Activated CD8-positive, alpha-beta T cell treated with anti-CD3 and anti-CD28 coated beads for 36 hours (primary cell): ENCODE data around the gene IFNA21. TPM values are rescaled to one million over a fixed set of nuclear protein-coding genes. Genes with fewer than 3 reads are reported as not detected.
"Not testable (repeated sequence)": the region's sequence is repeated elsewhere in the genome, so short reads cannot be mapped to it uniquely, and the experiment has no call there.

ENCODE experiments used
- ATAC-seq: fragments of 200-7000 bp; cut with Tn5 transposase; one replicate; pipeline ENCODE4 v1.10.0; 2021; ENCODE audit warnings: mild to moderate bottlenecking, moderate library complexity
- CTCF ChIA-PET: fragments of 350-600 bp; sonication (Branson Sonifier 250); formaldehyde crosslinking; loops from one replicate; lab custom pipeline; 2021; ENCODE audit warnings: antibody characterized with exemption; lab: Charles Lee
- POLR2A ChIA-PET: fragments of 350-600 bp; sonication (Branson Sonifier 250); formaldehyde crosslinking; loops from one replicate; lab custom pipeline; 2021; ENCODE audit warnings: antibody characterized with exemption; lab: Charles Lee
- DNase-seq: peaks from one replicate; pipeline ENCODE4 v3.0.0-alpha.2; 2020
- H3K27ac Mint-ChIP-seq: one replicate; pipeline ENCODE4 v1.8.0; 2021; ENCODE audit warnings: mild to moderate bottlenecking, mixed read lengths
- H3K27me3 Mint-ChIP-seq: one replicate; pipeline ENCODE4 v1.8.0; 2021; ENCODE audit warnings: mixed read lengths
- H3K36me3 Mint-ChIP-seq: one replicate; pipeline ENCODE4 v1.8.0; 2021; ENCODE audit warnings: low read depth, mixed read lengths
- H3K4me1 Mint-ChIP-seq: one replicate; pipeline ENCODE4 v1.8.0; 2021; ENCODE audit warnings: low read depth, mixed read lengths
- H3K4me3 Mint-ChIP-seq: one replicate; pipeline ENCODE4 v1.8.0; 2021; ENCODE audit warnings: mild to moderate bottlenecking, moderate library complexity, mixed read lengths
- H3K9me3 Mint-ChIP-seq: one replicate; pipeline ENCODE4 v1.8.0; 2021; ENCODE audit warnings: mixed read lengths
- intact Hi-C: fragments of 100-400 bp; cut with micrococcal nuclease; formaldehyde crosslinking; loops from one replicate; pipeline ENCODE4 v1.10.0; 2022
- total RNA-seq, 2 experiments: library from RNA; stranded (reverse); gene quantifications; one replicate each; pipeline ENCODE4 v1.2.3, GENCODE V29; 2021
- TF ChIP-seq, protein P1 (sequence below): fragments of 200-600 bp; IDR thresholded peaks from one replicate; pipeline ENCODE4 v1.8.0; 2022; ENCODE audit warnings: antibody characterized with exemption, mild to moderate bottlenecking

The IFNA21 gene
- total RNA-seq, result not detected

GRCh38 chr9:21166560-21166959, at the start of gene IFNA21:
Gene IFNA21, minus strand, starts transcription at chr9:21166660. Its CDS starts 48 bp downstream, at chr9:21166612.
- H3K4me1 Mint-ChIP-seq, result peaks cover 10% of the 10 kb centered on the region

GRCh38 chr9:21213411-21214326, 47.2 kb upstream of the IFNA21 start:
- H3K4me1 Mint-ChIP-seq, H3K9me3 Mint-ChIP-seq, H3K36me3 Mint-ChIP-seq, H3K27me3 Mint-ChIP-seq, POLR2A ChIA-PET, H3K27ac Mint-ChIP-seq, DNase-seq: not testable (repeated sequence)
- TF ChIP-seq, protein P1, sequence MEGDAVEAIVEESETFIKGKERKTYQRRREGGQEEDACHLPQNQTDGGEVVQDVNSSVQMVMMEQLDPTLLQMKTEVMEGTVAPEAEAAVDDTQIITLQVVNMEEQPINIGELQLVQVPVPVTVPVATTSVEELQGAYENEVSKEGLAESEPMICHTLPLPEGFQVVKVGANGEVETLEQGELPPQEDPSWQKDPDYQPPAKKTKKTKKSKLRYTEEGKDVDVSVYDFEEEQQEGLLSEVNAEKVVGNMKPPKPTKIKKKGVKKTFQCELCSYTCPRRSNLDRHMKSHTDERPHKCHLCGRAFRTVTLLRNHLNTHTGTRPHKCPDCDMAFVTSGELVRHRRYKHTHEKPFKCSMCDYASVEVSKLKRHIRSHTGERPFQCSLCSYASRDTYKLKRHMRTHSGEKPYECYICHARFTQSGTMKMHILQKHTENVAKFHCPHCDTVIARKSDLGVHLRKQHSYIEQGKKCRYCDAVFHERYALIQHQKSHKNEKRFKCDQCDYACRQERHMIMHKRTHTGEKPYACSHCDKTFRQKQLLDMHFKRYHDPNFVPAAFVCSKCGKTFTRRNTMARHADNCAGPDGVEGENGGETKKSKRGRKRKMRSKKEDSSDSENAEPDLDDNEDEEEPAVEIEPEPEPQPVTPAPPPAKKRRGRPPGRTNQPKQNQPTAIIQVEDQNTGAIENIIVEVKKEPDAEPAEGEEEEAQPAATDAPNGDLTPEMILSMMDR, result peak; percentile 53
- peak overlapping the region; percentile 16 for H3K4me3 Mint-ChIP-seq
- intact Hi-C loops, result loop anchor here (10.0 kb wide), 1 partner anchor 571 kb away; no protein-coding TSS in a partner anchor
- ATAC-seq, result peak; percentile 68
- CTCF ChIA-PET, result interaction anchor here (0.7 to 4.2 kb wide), 22 partner anchors 10 to 580 kb away, joined by 3 to 33 read pairs (median 3); partner anchors contain the start of genes IFNA14 and IFNA7

More at GRCh38 chr9:21166560-21166959, at the start of gene IFNA21:
- H3K36me3 Mint-ChIP-seq, H3K27ac Mint-ChIP-seq, intact Hi-C loops, DNase-seq, H3K4me3 Mint-ChIP-seq, H3K27me3 Mint-ChIP-seq, H3K9me3 Mint-ChIP-seq, ATAC-seq, POLR2A ChIA-PET: not testable (repeated sequence)
- CTCF ChIA-PET, result interaction anchor here (1.1 to 2.0 kb wide), 2 partner anchors 16 to 29 kb away, joined by 4 to 6 read pairs; no protein-coding TSS in a partner anchor

DNA sequence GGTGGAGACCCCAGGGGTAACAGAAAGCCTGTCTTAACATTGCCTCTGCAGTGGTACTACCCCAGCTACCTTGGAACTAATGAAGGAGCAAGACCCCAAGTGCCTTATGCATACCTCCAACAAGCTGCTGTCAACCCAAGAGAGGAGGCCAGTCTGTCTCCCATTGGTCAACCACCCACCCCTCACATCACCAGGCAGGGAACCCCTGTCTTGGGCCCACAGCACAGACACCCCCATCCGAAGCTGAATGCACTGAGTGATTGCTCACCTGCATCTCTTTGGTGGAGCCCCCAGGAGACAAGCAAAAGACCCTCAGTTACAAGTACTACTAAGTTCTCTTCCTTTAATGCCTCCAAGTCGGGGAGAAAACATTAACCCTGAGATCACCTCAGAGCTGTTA, 45.7 kb upstream of the IFNA21 start:
- POLR2A ChIA-PET, H3K36me3 Mint-ChIP-seq, ATAC-seq, H3K27me3 Mint-ChIP-seq, DNase-seq, H3K9me3 Mint-ChIP-seq, H3K4me1 Mint-ChIP-seq, H3K4me3 Mint-ChIP-seq, H3K27ac Mint-ChIP-seq: not testable (repeated sequence)
- intact Hi-C loops, result loop anchor here (10.0 kb wide), 1 partner anchor 573 kb away; no protein-coding TSS in a partner anchor
- CTCF ChIA-PET, result interaction anchor here (1.0 to 4.2 kb wide), 5 partner anchors 18 to 186 kb away, joined by 3 to 33 read pairs (median 9); no protein-coding TSS in a partner anchor

DNA sequence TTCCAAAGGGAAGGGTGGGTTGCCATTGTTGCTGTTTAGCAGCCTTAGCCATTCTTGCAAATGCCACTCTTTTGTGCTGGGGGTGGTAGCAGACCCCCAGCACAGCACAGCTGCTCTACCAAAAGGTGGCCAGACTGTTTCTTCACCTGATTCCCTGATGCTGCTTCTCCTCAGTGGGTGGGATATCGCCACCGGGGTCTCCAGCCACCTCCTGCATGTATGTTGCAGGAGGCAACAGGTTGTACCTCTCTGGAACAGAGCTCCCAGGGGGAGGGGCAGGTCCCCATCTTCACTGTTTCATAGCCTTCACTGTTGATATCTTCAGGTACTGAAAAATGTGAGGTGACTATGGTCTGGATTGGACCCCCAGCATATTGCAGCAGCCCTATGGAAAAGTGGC, 44.3 kb upstream of the IFNA21 start:
- CTCF ChIA-PET, result interaction anchor here (1.6 to 1.9 kb wide), 2 partner anchors 16 to 185 kb away, joined by 3 to 7 read pairs; no protein-coding TSS in a partner anchor
- H3K36me3 Mint-ChIP-seq, POLR2A ChIA-PET, H3K27ac Mint-ChIP-seq, DNase-seq, H3K4me3 Mint-ChIP-seq, H3K27me3 Mint-ChIP-seq, H3K9me3 Mint-ChIP-seq, H3K4me1 Mint-ChIP-seq, ATAC-seq: not testable (repeated sequence)
- intact Hi-C loops, result loop anchor here (10.0 kb wide), 1 partner anchor 574 kb away; no protein-coding TSS in a partner anchor

GRCh38 chr9:21210311-21210710, 43.9 kb upstream of the IFNA21 start:
- Mint-ChIP-seq H3K27ac (no peak overlapping the region), H3K9me3 (no peaks in the 10 kb centered on the region), H3K36me3 (no peaks in the 10 kb centered on the region), H3K4me1 (peaks cover 6% of the 10 kb centered on the region), H3K4me3 (no peak overlapping the region), H3K27me3 (peaks cover 3% of the 10 kb centered on the region)
- POLR2A ChIA-PET, result no interaction called here
- TF ChIP-seq, protein P1, result no peak
- CTCF ChIA-PET, result interaction anchor here (0.7 to 1.9 kb wide), 3 partner anchors 15 to 185 kb away, joined by 3 to 7 read pairs (median 4); no protein-coding TSS in a partner anchor
- intact Hi-C loops, result loop anchor here (10.0 kb wide), 1 partner anchor 574 kb away; no protein-coding TSS in a partner anchor
- no peak for ATAC-seq
- no peak for DNase-seq

DNA sequence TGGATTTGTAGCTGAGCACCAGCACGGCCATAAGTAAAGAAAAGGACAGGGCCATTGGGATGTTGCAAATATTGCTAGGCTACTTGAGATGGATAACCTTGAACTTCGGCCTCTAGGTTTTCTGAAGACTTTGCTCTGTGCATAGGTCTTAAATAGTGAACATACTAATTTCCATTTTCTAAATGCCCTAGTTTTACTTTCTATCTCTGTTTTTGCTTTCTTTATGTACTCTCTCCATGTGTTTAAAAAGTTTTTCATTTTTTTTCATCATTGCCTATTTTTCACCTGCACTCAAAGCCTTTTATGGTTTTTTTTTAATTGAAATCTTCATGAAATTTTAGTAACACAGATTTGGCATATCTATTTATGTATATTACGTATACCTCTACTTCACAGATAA, 40.6 kb upstream of the IFNA21 start, which contains the start of gene IFNA10:
Gene IFNA10 (minus strand): TSS at position 101 of the 400 bp plus-strand sequence. CDS start 46 bp downstream, at position 55.
- H3K27ac Mint-ChIP-seq, H3K9me3 Mint-ChIP-seq, ATAC-seq, H3K27me3 Mint-ChIP-seq, H3K36me3 Mint-ChIP-seq, DNase-seq, intact Hi-C loops, H3K4me3 Mint-ChIP-seq, H3K4me1 Mint-ChIP-seq: not testable (repeated sequence)
- CTCF ChIA-PET, result interaction anchor here (1.2 kb wide), 1 partner anchor 12 kb away, joined by 4 read pairs; no protein-coding TSS in a partner anchor
- POLR2A ChIA-PET, result interaction anchor here (1.2 kb wide), 1 partner anchor 28 kb away, joined by 3 read pairs; no protein-coding TSS in a partner anchor
